ENCODE measurements around the gene HIRA.

HIRA gene

GRCh38 chr22:19405133-19405532 is 26.4 kb downstream of the HIRA start:
- no peak for DNase-seq

- no peak for DNase-seq
Measured at GRCh38 chr22:19404676-19405075, 26.9 kb downstream of the HIRA start.

GRCh38 chr22:19402642-19403191 is 28.8 kb downstream of the HIRA start:
- no peak for DNase-seq

- DNase-seq: no peak
Measured at GRCh38 chr22:19401483-19401882, 30.1 kb downstream of the HIRA start.

GRCh38 chr22:19400881-19401280 is 30.7 kb downstream of the HIRA start:
- no peak for DNase-seq

- DNase-seq: no peak
Measured at GRCh38 chr22:19398652-19399051, 32.9 kb downstream of the HIRA start.

- DNase-seq: no peak
Measured at GRCh38 chr22:19398206-19398605, 33.3 kb downstream of the HIRA start.

- DNase-seq: no peak
Measured at GRCh38 chr22:19397734-19398104, 33.8 kb downstream of the HIRA start.

- no peak for DNase-seq
Measured at GRCh38 chr22:19396934-19397733, 34.4 kb downstream of the HIRA start.

GRCh38 chr22:19396561-19396933 is 35.0 kb downstream of the HIRA start:
- no peak for DNase-seq

GRCh38 chr22:19395276-19395675 is 36.3 kb downstream of the HIRA start:
- DNase-seq: no peak

GRCh38 chr22:19394274-19395050 is 37.1 kb downstream of the HIRA start:
- DNase-seq: no peak

- no peak for DNase-seq
Measured at GRCh38 chr22:19393704-19394103, 37.8 kb downstream of the HIRA start.

- DNase-seq: no peak
Measured at GRCh38 chr22:19387575-19387974, 44.0 kb downstream of the HIRA start.

GRCh38 chr22:19387038-19387437 is 44.5 kb downstream of the HIRA start:
- no peak for DNase-seq

GRCh38 chr22:19386248-19386647 is 45.3 kb downstream of the HIRA start:
- no peak for DNase-seq

GRCh38 chr22:19385221-19385906 is 46.2 kb downstream of the HIRA start:
- no peak for DNase-seq

GRCh38 chr22:19383292-19383691 is 48.2 kb downstream of the HIRA start:
- DNase-seq: no peak

- no peak for DNase-seq
Measured at GRCh38 chr22:19382240-19382639, 49.3 kb downstream of the HIRA start.

- DNase-seq: no peak
Measured at GRCh38 chr22:19378344-19378674, 53.2 kb downstream of the HIRA start.

- DNase-seq: no peak
Measured at GRCh38 chr22:19377565-19378343, 53.8 kb downstream of the HIRA start.

GRCh38 chr22:19376971-19377370 is 54.6 kb downstream of the HIRA start:
- DNase-seq: no peak

GRCh38 chr22:19376247-19376646 is 55.3 kb downstream of the HIRA start:
- no peak for DNase-seq
